ENCODE measurements around the gene ANTXRL.
"Not testable (repeated sequence)": the region's sequence is repeated elsewhere in the genome, so short reads cannot be mapped to it uniquely, and the experiment has no call there.

Gene ANTXRL

GRCh38 chr10:46286991-46287693, at the start of gene ANTXRL:
ANTXRL (plus strand) TSS chr10:46286997; CDS start chr10:46287263, 266 bp downstream.
- DNase-seq, result no peak

- DNase-seq, result no peak
These were observed 48.8 kb upstream of the ANTXRL start for GRCh38 chr10:46237815-46238510.

- DNase-seq, result no peak
These were observed 47.5 kb upstream of the ANTXRL start for GRCh38 chr10:46239247-46239646.

- DNase-seq, result no peak
These were observed 46.7 kb upstream of the ANTXRL start for GRCh38 chr10:46239993-46240683.

GRCh38 chr10:46240684-46241565, 45.9 kb upstream of the ANTXRL start:
- DNase-seq, result no peak

- DNase-seq, result no peak
These were observed 41.4 kb upstream of the ANTXRL start for GRCh38 chr10:46245381-46245900.

DNA sequence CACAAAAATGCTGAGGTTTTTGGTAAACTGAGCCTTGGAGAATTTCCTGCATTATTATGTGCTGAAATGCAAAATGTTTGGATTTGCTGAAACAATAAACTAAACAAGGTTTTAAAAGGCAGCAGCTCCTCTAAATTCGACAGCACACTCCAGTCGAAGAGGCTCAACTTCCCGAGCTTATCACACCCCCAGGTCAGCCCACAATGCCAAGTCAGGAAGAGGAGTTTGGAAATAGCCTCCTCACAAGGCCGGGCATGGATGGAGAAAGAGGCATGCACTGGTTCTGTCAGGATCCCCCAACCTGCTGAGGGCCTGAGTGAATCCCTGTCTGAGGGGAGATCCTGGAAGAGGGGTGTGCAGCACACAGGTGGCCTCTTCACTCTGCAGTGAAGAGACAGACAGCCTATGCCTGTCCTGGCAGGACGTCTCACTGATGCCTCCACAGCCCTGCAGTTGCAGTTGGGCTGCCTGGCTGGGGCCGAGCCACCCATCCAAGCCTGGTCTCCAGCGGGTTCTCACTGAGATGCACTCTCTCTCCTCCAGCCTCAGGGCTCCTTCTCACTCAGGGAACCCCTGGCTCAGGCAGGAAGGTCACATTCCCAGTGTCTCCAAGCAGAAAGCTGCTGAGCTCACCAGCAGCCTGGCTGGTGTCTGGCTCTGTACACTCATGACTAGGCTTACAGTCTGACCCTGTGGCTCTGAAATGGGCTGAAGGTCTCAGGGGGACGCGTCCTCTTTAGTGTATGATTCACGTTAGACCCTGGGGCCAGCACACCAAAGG, 40.2 kb upstream of the ANTXRL start:
- not testable (repeated sequence) for DNase-seq

- no peak for DNase-seq
These were observed 39.7 kb upstream of the ANTXRL start for GRCh38 chr10:46247181-46247475.

DNA sequence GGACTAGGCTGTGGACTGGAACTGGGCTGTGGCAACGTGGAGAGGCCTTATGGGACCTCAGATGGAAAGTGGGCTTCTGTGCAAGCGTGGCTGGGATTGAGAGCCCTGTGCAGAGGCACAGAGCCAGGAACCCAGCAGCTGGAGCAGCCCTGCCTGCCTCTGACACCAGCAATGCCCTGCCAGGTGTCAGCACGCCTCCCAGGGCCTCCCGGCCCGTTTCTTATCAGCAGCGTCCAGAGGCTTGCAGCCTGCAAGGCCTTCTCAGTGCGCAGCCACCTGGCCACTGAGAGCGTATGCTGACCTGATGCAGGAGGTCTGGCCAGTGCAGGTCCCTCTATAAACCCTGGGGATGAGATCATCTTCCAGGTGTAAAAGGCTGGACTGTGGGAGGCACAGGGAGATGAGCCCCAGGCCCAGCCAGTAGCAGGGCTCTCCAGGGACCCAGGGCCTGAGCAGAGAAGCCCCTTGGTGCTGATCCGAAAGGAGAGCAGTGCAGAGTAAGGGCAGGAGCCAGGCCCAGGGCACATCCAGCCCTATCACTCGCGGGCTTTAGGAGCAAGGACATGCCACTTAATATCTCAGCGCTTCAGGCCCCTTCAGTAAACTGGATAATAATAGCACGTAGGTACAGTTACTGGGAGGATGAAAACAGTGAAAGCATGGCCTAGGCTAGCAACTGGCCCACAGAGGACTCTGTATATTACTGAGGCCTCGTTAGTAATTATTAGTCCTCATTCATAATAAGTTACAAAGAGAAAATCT, 38.8 kb upstream of the ANTXRL start:
- DNase-seq, result no peak

GRCh38 chr10:46248651-46249146, 38.1 kb upstream of the ANTXRL start:
- no peak for DNase-seq

GRCh38 chr10:46249617-46250344, 37.0 kb upstream of the ANTXRL start:
- DNase-seq, result not testable (repeated sequence)

DNA sequence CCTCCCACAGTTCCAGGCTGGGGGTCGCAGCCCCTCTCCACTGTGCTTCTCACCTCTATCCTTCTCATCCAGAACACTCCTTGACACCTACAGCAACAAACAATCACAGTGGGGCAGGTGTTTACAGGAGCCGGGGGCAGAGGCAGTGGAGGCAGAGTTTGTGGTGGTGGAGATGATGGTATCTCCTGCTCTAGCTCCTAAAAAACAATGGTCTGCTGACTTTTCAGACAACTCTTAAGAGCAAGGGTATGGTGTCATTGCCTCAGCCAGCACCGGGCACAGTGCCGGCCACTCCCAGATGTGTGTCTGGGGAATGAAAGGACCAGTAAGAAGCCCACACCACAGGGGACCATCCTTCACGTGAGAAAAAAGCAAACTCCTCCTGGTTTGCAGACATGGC, 36.3 kb upstream of the ANTXRL start:
- DNase-seq, result no peak

DNA sequence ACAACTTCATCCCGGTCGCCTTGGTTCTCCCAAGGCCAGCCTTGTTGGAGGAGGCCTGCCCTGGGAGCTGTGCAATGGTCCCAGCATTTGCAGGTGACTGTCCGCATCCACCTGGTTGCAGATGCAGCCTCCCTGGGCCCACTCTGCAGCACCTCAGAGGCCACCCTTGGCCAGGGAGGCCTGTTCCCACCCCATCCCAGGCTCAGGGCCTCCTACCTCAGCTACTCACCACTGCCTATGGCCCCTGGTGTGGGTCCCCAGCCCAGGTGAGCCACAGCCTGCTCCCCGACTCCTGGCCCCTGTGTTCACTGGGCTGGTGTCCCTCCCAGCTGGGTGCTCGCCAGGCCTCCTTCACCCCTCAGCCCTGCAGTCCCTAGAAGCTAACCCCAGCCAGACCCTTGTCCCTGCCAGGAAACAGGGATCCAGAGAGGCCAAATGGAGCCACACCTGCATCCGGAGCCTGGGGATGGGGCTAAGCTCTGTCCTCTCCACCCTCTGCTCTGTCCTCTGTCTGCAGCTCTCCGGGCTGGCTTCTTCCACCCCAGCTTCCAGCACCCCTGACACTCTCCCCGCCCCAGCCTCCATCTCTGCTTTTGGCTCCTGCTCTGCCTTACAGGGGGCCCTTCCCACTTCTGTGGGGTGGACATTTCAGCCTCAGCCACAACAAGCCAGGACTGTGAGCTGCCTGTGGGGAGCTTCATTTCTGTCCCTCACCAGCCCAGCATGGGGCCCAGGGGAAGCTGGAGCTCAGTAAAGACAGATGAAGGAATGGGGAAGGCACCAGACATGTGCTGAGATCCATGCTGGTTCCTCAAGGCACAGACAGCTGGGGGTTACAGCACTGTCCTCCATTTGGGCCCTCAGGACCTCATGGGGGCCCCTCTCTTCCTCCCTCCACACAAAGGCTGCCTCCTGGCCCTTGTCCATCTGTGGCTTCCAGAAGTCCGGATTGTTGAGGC, 35.6 kb upstream of the ANTXRL start:
- no peak for DNase-seq

GRCh38 chr10:46251857-46252847, 34.6 kb upstream of the ANTXRL start:
- no peak for DNase-seq

DNA sequence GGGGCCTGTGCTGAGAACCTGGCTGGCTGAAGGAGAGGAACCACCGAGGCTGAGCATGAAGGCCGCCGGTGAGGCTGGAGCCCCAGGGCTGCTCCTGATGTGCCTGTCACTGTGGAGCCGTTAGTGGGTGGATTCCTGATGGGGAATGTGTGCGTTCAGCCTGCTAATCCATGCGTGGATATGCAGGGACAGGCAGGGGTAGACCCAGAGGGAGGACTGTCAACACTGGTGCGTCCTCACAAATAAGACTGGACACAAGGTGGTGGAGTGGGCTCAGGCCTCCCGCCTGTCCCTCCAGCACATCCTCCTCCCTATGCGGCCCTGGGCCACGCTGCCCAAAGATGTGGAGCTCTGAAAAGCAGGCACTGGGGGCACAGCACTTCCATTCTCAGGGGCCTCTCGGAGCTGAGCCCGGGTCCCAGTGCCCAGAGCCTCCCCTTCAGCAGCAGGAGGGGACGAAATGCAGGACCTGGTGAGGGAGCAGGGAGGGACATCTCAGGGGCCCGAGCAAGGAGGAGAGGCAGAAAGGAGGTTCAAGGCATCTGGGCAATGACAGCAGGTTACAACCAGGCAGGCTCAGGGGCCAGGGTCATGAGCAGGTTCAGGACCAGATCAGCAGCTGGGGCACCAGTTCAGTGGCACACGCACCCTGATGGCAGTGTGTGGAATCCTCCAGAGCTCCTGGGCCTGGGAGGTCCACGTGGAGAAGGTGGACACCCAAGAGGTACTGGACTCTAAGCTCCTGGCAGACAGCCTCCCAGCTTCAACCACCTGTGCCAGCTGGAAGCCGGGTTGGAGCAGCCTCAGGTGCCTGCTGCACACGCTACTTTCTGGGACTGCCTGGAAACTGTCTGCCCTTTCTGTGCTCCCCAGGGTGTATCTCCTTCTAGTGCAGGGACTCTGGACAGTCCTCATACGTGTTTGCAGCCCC, 33.5 kb upstream of the ANTXRL start:
- DNase-seq, result no peak

- no peak for DNase-seq
These were observed 32.8 kb upstream of the ANTXRL start for GRCh38 chr10:46254007-46254383.

DNA sequence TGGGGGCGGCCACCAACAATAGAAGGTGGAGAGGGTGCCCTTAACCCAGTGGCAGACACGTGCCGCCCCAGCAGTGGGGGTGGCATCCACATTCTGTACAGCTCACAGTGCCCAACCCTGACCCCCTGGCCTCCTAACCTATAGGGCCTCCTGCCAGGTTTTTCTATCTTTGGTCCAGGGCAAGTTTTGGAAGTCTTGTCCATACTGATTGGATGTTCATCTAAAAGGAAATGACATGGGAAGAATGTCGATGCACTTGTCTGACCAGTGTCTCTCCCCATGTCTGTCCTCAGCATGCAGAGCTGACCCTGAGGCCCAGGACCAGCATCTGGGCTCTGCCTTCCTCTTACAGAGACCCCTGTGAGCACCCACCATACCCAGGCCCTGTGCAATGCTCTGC, 32.3 kb upstream of the ANTXRL start:
- no peak for DNase-seq
